DMS53 (cell line): ENCODE data around the gene RTN1.

Experiments used
- DNase-seq: peaks from one replicate; lab custom pipeline; 2025; lab: John Stamatoyannopoulos, UW

The RTN1 gene

GRCh38 chr14:59850458-59850857 is 20.1 kb downstream of the RTN1 start:
- DNase-seq, result no peak

DNA sequence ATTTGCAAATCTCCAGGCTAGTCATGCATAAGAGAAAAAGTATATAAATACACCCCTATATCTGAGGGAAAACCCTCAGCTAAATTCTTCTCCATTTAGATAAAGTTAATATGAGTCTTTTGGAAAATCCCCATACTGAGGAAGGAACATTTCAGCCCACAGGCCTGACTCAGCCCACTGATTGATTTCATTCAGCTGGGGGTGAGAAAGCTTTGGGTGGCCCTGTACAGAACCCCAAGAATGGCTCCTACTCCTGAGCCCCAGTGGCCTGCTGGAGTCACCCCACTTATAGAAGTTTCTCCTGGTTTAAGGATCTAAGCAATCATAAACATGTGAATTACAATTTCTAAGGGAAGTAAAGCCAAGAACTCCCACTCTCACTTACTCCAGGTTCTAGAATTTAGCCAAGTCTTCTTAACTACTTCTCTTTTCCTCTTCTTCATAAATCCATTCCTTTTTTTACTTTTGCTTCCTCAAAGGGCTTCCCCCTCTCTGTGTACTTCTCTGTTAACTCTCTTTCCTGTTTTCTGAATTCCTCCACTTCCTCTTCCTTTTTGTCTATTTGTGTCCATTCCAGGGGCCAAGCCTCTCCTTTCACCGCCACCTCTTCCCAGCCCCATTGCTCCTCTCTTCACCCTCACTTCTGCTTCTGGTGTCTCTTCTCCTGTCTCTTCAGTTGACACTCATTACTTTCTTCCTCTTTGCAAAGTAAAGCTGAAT is 21.0 kb downstream of the RTN1 start:
- no peak for DNase-seq

DNA sequence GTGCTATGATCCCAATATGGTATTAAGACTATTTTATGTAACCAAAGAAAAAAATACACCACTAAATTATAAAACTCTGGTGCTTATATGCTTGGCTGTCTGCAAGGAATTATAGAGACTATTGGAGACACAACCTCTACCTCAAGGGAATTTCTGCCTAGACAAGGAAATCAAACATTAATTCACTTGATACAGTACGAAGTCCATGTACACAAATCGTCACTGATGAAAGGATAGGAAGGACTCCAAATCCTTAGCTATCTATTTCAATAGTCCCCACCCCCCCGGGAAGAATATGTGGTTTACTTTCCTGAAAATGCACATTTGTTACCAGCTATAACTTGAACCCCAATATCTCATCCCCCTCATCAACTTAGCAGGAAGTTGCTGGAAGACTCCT is 21.9 kb downstream of the RTN1 start:
- DNase-seq, result peak; percentile 33

DNA sequence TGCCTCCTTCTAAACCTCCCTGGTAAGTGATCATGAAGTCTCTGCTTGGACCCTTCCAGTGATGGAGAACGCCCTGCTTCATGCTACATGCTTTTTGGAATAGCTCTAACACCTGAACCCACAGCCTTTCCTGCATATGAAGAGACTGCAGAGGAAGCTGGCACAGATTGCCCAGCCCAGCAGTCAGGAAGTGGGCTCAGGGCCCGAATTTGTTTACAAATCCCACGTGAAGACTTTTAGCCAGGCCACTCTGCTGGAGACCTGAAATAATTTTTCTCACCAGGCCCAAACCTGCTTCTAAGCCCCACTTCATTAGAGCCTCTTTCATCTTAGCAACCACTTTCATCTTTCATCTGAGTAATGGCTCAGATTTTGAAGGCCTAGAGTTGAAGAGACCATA is 22.9 kb downstream of the RTN1 start:
- DNase-seq, result no peak

DNA sequence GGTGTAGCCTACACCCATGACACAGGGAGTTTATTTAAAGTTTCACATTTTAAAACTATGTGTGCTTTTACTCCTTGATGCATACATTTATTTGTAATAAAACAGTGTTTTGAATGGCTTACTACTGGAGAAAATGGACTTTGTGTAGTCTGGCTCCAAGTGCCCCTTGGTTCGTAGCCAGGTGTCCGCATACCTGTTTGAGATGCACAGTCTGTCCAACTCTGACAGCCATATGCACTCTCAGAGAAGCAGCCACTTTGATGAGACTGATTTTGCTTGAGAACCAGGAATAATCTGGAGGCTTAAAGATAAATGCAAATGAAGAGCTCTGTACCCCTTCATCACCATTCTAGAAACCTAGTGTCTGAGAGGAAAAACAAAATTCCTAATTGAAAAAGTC is 24.0 kb downstream of the RTN1 start:
- DNase-seq, result no peak

- DNase-seq, result no peak
These were observed 25.3 kb downstream of the RTN1 start for GRCh38 chr14:59845245-59845644.

GRCh38 chr14:59844186-59844812 is 26.3 kb downstream of the RTN1 start:
- DNase-seq, result peak; percentile 67

DNA sequence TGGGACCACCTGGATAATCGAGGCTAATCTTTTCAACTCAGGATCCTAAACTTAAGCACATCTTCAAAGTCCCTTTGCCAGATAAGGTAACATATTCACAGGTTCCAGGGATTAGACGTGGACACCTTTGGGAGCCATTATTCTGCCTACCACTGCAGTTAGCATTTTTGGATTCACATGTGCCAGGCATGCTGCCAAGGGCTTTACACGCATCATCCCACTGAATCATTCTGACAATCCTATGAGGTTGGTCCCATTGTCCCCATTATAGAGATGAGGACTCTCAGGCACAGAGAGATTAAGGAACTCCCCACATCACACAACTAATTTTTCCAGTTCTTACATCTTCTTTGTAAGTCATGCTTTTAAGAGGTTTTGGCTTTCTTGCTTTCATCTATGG is 34.5 kb downstream of the RTN1 start:
- DNase-seq, result no peak

DNA sequence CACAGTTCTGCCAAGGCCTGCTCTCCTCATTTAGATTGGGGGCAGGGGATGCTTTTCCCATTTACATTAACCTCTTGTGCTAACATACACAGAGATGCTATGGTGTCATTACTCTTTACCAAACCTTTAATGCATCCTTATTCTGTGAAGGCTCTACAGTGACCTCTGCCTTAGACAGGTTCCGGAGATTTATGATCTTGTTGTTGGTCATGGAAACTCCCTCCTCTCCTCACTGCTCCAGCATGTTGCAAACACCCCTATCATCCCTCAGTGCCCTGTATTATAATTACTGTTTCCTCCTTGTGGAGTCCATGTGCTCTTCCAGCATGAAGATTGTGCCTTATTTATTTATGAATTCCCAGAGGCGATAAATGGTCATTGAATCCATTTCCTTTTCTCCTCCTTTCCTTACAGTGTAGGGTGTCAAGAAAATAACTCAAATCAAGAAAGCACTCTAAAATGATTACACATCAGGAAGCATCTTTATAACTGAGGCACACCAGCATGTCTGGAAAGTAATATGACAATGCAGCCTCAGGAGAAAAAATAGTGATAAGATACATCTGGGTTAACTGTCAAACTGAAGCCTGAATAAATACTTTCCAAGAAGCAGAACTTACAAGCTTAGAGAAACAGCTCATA is 37.8 kb downstream of the RTN1 start:
- no peak for DNase-seq

DNA sequence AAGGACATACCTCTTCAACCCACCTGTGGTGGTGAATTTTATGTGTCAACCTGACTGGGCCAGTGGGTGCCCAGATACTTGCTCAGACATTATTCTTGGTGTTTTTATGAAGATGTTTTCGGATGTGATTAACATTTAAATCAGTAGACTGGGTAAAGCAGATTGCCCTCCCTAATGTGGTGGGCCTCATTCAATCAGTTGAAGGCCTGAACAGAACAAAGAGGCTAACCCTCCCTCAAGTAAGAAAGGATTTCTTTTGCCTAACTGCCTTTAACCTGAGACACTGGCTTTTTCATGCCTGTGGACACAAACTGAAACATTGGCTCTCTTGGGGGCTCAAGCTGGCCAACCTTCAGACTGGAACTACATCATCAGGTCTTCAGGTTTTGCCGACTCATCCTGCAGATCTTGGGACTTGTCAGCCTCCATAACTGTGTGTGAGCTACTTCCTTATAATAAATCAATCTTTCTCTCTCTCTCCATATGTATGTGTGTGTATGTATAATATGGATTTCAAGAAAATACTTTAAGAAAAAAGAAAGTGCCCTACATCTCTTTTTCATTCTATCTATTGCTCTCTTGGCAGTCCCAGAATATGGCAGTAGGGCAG is 39.4 kb downstream of the RTN1 start:
- no peak for DNase-seq

- no peak for DNase-seq
These were observed 40.2 kb downstream of the RTN1 start for GRCh38 chr14:59830338-59830734.

GRCh38 chr14:59829469-59830337 is 40.9 kb downstream of the RTN1 start:
- no peak for DNase-seq

DNA sequence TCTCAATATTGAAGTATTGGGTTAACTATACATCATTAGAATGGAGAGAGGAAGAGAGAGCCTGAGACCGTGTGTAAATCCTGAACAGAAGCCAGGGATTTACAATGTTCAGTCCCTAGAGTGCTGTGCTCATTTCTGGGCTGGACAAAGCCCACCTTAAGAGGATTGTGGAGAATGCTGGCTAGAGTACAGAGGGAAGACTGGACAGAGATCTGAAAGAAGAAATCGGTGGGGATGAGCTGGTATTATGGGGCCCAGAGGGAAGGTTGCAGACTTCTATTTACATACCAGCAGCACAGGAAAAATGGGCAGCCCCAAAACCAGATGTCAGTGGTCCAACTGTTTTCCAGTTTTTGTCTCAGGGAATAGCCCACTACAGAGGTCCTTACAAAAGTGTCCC is 42.3 kb downstream of the RTN1 start:
- no peak for DNase-seq

GRCh38 chr14:59827401-59827800 is 43.2 kb downstream of the RTN1 start:
- no peak for DNase-seq

DNA sequence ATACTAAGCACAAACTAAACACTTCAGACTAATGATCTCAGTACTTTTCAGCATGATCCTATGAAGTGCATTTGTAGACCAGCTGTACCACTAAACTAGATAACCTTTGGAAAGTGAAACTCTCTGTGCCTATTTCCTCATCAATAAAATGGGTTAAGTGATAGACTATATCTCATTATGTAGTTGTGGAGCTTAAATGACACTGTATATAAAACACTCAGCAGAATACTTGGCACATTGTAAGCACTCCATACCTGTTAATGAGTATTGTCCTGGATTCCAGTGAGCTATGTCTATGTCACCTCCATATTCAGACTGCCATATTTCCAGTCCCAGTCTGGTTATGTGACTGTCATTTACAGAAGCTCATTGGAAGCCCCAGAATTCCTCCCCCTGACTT is 44.4 kb downstream of the RTN1 start:
- no peak for DNase-seq

DNA sequence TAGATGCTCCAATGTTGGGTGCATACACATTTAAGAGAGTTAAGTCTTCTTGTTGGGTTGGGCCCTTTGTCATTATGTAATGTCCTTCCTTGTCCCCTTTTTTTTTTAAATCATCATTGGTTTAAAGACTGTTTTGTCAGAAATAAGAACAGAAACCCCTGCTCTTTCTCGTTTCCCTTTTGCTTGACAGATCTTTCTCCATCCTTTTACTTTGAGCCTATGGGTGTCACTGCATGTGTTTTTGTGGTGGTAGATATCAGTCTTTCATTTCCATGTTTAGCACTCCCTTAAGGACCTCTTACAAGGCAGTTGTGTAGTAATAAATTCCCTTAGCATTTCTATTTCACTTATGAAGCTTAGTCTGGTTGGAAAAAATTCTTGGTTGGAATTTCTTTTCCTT is 47.4 kb downstream of the RTN1 start:
- no peak for DNase-seq

DNA sequence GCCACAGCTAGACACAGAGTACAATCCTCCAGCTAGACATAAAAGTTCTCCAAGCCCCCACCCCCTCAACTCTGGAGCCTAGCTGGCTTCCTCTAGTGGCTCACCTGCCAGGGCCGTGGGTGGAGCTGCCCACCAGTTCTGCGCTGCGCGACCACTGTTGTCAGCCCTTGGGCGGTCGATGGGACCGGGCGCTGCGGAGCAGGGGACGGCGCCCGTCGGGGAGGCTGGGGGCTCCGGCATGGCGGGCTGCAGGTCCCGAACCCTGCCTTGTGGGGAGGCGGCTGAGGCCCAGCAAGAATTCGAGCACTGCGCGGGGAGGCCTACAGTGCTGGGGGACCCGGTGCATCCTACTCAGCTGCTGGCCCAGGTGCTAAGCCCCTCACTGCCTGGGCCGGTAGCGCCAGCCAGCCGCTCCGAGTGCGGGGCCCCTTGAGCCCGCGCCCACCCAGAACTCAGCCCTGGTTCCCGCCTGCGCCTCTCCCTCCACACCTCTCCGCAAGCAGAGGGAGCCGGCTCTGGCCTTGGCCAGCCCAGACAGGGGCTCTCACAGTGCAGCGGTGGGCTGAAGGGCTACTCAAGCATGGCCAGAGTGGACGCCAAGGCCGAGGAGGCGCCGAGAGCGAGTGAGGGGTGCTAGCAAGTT is 51.0 kb downstream of the RTN1 start:
- no peak for DNase-seq

GRCh38 chr14:59816941-59817340 is 53.6 kb downstream of the RTN1 start:
- DNase-seq, result no peak

DNA sequence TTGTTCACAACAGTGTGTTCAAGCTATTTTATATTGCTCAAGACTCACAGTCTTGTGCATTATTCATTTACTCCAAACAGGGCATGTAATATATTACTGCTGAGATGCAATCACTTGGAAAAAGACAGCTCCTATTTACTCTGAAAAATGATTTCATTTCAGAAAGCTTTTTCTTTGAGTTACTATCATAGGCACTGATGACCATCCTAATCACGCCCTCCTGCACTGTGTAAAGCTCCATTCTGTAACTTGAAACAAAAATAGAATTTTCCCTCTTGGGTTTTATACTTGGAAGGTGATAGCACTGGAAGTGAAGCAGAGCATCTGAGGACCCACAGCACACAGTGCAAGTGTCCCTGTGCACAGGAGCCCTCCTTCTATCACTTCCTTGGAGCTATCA is 55.6 kb downstream of the RTN1 start:
- no peak for DNase-seq

- DNase-seq, result no peak
These were observed 58.8 kb downstream of the RTN1 start for GRCh38 chr14:59811815-59812214.

DNA sequence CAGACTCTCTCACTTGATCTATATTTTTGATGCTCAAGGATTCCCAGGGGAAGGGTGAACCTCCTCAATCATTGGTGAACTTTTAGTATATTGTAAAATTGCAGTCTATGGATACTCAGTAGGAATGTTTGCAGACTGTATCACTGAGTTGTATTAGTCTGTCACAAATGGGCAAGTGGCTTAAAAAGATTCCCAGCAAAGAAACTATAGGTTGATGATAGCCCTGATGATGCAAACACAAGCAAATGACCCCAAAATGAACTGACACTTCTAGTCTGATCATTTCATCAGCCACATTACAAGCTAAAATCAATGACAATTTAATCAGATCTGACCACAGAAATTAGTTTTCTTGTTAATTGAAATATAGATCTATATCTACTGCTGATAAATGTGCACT is 59.5 kb downstream of the RTN1 start:
- no peak for DNase-seq
